ENCODE measurements around the gene DNAL1.
"Not testable (repeated sequence)": the region's sequence is repeated elsewhere in the genome, so short reads cannot be mapped to it uniquely, and the experiment has no call there.

Gene DNAL1

DNA sequence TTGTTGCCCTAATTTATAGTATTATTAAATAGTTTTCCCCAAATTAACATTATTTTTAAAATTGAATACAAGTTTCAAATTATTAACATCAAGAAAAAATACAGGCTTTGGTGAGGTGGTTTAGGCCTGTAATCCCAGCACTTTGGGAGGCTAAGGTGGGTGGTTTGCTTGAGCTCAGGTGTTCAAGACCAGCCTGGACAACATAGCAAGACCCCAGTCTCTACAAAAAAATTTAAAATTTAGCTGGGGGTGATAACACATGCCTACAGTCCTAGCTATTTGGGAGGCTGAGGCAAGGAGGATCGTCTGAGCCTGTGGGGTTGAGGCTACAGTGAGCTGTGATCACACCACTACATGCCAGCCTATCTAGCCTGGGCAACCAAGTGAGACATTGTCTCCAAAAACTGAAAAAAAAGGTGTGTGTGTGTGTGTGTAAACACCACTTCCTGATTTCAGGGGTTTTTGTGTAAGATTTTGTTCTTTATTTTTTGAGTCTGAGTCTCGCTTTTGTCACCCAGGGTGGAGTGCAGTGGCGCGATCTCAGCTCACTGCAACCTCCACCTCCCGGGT, 3.9 kb upstream of the DNAL1 start:
- no peak for DNase-seq

DNA sequence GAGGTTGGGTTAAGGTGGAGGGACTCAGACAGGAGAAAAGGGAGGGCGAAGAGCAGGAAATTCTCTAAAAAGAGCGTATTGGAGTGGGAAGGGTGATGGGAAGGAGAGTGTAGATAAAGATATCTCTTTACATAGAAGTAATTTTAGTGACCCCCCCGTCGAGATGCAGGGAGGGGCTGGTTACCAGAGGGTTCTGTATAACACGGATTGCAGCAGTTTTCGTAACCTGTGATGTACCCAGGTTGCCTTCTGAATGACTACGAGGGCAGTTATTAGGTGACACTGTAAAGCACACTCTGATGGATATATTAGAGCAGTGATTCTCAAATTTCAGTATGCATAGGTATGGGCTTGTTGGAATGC, 443 bp downstream of the DNAL1 start:
- no peak for DNase-seq

DNA sequence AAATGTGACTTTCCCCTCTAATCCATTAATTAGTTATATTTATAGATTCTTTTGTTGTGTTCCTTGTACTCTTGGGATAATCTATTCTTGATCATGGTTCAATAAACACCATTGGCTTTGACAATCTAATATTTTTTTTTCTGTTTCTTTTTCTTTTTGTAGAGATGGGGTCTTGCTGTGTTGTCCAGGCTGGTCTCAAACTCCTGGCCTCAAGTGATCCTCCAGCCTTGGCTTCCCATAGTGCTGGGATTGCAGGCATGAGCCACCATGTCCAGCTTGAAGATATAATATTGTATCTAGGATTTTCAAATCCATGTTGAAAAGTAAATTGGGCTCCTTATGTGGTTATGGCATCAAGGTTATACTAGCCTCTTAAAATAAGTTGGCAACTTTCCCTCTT, 6.2 kb downstream of the DNAL1 start:
- DNase-seq: no peak

DNA sequence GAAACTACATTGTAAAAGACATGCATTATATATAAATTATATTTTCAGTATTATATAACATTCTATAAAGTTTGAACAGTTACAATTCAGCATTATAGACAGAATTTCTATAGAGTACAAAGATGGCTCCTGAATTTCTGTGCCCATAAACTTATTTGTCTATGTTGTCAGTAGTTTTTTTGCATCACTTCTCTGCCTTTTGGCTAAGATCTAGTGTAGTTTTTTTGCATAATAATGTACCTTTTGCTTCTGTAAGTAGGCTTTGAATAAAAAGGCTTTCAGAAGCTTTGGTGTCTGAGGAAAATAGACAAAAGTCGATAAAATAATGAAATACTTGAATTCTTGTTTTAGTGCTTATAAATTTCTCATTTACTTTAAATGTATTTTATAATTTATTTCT, 11.1 kb downstream of the DNAL1 start:
- DNase-seq: no peak

DNA sequence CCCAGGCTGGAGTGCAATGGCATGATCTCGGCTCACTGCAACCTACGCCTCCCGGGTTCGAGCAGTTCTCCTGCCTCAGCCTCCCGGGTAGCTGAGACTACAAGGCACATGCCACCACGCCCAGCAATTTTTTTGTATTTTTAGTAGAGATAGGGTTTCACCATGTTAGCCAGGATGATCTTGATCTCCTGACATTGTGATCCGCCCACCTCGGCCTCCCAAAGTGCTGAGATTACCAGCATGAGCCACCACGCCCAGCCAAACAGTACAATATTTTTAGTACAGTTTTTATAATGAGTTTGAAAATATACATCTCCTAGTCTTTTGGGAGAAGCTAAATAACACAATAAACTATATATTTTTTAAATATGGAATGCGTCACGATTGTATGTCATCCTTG, 14.4 kb downstream of the DNAL1 start:
- DNase-seq: not testable (repeated sequence)

DNA sequence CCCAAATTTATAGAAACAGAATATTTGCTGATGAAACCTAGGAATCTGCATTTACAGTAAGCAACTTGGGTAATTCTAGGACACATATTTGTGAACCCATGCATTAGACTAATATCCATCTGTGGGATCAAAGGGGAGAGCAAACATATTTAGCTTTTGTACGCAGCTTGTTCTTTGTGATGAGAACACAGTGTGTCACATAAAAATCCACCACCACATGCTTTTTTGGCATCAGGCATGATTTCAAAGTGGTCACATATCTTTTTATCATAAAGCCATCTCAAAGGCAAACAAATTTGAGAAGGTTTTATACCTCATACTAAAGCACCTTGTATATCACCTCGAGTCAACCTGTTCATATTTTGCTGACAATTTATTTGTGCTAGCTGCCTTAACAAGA, 15.7 kb downstream of the DNAL1 start:
- DNase-seq: no peak

DNA sequence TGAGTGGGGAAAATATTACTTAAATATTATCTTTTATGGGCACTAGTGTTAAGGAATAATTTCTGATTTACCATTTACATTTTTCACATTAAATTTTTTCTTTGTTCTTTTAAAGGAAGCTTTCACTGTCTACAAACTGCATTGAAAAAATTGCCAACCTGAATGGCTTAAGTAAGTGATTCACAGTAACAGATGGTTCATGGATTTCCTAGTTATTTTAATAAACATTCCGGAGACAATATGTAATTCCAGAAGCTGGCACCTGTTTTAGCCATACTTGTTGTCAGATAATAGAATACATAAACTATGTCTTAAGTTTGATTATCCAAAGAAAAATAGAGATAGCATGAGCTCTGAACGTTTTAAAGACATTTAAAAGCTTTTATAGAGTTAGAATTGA, 17.1 kb downstream of the DNAL1 start:
- no peak for DNase-seq

DNA sequence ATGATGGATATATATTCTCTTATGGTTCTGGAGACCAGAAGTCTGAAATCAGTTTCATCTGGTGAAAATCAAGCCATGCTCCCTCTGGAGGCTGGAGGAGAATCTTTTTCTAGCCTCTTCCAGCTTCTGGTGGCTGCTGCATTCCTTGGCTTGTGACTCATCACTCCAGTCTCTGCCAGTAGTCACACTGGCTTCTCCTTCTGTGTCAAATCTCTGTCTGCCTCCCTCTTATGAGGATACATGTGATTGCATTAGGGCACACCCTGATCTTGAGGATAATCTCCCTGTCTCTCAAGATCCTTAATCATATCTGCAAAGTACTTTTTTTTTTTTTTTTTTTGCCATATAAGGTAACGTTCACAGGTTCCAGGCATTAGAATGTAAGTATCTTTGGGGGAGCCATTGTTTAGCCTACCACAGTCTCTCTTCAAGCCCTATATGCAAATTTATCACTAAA, 17.7 kb downstream of the DNAL1 start:
- DNase-seq: no peak

DNA sequence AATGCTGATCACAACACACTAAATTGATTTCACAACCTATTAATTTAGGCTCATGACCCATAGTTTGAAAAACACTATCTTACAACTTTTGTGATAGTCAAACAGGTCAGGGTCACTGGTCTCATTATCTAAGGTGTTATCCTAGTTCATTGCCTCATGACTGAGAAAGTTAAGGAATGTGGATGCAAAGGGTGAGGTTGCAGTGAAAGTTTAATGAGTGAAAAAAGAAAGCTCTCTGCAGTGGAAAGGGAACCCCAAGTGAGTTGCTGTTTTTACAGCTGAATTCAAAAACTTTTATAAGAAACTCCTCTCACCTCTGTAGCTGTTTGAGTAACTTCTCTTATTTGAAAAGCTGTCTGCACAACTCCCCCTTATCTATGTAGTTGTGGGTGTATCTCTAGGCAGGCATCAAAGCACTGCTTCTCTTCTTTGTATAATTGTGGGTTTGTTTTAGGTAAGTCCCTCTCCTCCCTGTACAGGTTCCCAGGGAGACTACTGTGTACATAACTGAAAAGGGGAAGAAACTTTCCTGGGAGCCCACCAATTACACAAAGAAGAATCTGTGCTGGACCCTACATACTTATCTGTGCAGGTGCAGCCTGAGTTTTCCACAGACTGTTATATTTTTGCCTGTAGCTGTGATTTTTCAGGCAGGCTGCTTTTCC, 18.9 kb downstream of the DNAL1 start:
- DNase-seq: no peak

DNA sequence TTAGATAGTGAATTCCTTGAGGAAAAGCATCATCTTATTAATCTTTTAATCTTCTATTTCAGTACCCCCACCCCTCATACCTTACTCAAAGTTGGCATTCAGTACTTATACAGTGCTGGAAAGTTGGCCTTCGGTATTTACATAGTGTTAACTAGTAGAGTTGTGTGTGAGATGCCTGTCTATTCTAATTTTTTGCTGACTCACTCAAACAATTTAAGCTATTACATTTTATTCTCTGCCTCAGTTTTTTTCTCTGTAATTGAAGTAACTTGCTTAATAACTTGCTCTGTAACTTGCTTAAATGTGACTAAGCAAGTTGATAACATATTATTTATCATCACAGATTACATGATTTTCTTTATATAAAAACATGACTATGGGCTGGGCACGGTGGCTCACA, 20.3 kb downstream of the DNAL1 start:
- no peak for DNase-seq

DNA sequence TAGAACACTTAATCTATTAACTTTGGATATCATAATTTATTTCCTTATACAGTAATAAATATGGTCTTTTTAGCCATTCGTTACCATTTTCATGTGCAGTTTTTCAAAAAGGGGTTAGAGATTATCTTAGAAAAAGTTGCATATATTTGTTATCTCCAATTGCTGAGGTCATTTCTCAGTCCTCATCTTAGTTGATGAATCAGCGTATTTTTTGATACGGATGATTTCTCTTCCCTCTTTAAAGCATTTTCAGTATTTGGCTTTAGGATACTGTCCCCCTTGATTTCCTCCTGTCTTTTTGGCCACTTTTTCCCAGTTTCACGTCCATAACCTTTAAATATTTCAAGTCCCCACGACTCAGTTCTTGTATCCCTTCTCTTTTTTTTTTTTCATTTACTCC, 21.8 kb downstream of the DNAL1 start:
- DNase-seq: no peak

DNA sequence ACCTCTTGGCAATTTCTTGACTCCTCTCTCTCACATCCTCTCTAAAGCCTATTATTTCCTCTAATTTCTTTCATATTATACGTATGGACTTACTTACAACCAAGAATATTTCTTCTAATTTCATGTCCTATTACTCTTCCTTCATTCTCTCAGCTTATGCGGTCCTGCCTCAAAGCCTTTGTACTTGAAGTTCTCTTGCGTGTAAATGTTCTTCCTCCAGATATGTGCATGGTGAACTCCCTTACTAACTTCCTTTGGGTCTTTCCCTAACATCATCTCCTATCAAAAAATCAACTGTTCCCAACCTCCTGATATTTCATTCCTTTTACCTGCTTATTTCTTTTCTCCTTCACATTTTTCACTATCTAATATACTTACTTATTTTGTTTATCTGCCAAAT, 23.1 kb downstream of the DNAL1 start:
- no peak for DNase-seq

DNA sequence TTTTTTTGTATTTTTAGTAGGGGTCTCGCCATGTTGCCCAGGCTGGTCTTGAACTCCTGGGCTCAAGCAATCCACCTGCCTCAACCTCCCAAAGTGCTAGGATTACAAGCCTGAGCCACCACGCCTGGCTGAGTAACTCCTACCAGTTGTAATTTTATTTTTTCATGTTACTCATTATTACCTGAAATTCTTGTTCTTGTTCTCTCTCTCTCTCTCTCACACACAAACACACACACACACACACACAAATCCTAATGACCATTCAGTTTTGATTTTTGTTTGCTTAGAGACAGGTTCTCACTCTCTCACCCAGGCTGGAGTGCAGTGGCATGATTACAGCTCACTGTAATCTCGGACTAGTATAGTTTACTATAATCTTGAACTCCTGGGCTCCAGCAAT, 30.2 kb downstream of the DNAL1 start:
- DNase-seq: no peak

DNA sequence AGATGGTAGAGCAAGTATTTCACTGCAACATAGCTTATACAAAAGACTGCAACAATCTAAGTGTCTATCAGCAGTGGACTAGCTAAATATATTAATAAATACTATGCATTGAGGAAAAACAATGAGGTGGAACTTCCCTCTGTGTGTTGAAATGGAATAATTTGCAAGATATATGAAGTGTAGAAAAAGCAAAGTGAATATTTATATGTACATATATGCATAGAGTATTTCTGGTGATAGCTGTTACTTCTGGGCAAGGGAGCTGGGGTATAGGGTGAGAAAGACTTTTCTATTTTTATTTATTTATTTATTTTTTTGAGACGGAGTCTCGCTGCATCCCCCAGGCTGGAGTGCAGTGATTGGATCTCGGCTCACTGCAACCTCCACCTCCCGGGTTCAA, 33.9 kb downstream of the DNAL1 start:
- DNase-seq: no peak

DNA sequence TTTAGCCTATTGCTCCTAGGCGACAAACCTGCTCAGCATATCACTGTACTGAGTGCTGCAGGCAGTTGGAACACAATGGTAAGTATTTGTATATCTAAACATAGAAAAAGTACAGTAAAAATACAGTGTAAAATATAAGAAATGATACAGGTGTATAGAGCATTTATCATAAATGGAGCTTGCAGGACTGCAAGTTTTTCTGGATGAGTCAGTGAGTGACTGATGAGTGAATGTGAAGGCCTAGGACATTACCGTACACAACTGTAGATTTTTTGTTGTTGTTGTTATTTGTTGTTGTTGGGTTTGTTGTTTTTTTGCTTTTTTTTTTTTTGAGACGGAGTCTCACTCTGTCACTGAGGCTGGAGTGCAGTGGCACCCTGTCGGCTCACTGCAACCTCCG, 36.0 kb downstream of the DNAL1 start:
- DNase-seq: no peak

DNA sequence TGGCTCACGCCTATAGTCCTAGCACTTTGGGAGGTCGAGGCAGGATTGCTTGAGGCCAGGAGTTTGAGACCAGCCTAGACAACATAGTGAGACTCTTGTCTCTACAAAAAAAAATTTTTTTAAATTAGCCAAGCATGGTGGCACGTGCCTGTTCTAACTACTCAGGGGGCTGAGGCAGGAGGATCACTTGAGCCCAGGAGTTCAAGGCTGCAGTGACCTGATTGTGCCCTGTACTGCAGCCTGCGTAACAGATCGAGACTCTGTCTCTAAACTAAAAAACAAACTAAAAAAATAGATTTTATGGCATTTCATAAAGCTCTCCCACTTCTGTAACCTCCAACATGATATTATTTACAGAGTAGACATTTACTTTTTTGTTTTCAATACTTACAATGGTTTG, 39.8 kb downstream of the DNAL1 start:
- DNase-seq: no peak

DNA sequence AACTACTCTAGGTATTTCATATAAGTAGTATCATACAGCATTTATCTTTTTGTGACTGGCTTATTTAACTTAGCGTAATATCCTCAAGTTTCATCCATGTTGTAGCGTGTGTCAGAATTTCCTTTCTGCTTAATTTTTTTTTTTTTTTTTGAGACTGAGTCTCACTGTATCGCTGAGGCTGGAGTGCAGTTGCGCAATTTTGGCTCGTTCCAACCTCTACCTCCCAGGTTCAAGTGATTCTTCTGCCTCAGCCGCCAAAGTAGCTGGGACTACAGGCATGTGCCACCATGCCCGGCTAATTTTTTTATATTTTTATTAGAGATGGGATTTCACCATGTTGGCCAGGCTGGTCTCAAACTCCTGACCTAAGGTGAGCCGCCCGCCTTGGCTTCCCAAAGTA, 40.5 kb downstream of the DNAL1 start:
- DNase-seq: no peak

DNA sequence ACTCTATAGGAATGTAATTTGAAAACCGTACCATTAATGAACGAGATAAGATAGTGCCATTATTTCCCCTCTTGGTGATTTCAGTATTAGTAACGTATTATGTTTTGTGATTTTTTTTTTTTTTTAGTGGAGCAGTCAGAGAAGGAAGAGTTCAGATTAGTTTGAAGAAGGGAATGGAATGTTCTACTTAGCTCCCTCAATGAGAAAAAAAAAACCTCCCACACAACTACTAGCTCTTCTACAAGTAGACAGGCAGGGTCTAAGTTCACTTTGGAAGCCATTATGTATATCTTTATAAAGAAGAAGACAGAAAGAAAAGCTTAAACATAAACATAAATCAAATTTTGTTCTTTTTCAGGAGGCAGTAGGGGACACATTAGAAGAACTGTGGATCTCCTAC, 42.1 kb downstream of the DNAL1 start:
- no peak for DNase-seq

DNA sequence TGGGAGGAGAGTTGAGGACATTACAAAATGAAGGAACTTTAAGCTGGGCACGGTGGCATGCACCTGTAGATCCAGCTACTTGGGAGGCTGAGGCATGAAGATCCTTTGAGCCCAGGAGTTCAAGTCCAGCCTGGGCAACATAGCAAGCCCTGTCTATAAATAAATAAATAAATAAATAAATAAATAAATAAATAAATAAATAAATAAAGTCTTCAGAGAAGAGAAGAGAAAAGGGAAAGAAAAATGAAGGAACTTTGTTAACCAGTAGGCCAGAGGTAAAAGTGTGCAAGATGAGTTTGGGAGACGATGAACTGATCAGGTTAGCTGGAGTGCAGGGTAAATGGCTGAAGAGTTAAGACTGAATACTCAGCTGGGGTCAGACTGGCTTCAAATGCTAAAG, 49.3 kb downstream of the DNAL1 start:
- DNase-seq: no peak

DNA sequence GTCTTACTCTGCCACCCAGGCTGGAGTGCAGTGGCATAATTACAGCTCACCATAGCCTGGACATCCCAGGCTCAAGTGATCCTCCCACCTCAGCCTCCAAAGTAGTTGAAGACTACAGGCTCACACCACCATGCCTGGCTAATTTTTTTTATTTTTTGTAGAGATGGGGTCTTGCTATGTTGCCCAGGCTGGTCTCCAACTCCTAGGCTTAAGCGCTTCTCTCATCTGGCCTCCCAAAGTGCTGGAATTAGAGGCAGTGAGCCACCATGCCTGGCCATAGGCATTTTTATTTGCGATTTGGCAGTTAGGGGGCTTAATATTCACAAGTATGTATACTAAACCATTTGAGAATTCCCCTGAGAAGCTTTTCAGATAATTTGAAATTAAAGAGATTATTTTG, 50.3 kb downstream of the DNAL1 start:
- no peak for DNase-seq

DNA sequence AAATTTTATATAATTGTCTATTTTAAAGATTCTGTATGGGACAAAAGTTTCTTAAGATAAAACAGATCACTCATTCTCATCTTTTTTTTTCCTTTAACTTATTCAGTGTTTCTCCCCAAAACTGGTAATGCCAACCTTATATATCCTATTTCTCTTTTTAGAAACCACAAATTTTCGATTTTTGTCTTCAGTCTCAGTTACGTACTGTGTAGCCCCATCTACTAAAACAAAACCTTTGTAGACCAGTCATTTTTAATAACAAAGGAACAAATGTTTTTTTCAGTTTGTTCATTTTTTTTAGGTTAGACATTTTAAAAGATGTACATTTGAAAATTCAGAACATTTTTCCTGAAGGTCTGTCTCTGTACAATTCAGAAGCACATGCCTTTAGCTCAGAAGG, 51.2 kb downstream of the DNAL1 start:
- DNase-seq: no peak

DNA sequence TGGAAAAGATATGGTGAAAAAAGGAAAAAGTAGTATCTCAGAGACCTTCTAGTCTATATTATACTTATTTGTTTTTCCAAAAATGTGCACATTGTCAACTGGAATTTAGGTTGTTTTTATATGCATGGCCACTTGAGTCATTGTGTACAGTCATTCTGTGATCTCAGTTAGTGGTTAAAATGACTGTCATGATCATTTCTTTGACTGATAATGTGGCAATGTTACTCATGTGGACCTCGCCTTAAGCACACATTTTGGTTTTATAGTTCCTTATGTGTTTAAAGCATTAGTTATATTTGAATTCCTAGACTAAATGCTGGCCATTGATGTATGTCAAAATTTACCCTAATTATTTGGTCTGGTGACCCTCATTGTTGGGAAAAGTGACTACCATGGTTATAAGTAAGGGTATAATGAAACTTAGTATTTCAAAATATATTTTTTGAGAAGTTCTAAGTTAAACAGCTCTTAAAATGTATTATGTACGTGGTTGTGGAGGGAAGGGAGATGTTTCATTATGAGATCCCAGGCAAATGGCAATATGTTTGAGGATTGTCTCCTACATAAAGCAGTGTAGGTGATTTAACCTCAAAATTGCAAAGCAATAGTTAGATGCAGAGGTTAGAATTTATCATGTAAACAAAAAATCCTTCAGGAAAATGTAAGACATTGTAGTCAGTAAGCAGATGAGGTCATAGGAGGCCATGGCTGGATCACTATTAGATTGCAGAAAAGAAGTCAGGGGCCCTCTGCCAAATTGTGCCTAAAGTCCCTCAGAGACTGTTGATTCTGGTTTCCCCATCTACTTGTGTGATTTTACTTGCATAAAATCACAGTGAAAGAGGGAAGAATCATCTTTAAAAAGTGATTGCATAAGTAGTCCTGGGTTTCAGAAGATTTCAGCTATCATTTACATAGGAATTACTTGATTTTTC, 51.9 kb downstream of the DNAL1 start:
- no peak for DNase-seq

DNA sequence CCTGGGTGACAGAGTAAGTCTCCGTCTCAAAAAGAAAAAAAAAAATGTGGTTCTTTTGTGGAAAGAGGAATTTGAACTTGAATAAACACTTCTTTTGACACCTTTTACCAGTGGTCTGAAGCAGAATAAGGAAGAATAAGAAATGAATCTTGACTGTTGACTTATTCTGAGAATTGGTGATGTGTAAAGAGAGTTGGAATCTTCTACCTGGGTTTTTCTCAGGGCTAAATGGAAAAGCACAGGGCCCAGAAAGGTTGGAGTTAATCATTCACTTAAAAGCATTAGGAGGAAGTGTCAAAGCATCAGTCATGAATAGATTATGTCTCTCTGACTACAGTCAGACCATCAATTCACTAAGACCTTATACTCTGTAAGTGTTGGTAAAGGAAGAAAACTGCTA, 55.5 kb downstream of the DNAL1 start:
- DNase-seq: no peak

DNA sequence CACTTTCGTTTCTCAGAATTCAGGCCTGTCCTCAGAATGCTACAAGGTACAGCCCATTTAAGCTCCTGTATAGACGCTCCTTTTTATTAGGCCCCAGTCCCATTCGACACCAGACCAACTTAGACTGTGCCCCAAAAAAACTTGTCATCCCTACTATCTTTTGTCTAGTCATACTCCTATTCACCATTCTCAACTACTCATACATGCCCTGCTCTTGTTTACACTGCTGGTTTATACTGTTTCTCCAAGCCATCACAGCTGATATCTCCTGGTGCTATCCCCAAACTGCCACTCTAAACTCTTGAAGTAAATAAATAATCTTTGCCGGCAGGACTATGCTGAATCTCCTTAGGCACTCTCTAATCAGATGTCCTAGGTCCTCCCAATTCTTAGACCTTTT, 63.3 kb downstream of the DNAL1 start:
- DNase-seq: not testable (repeated sequence)
